ENCODE measurements around the gene SSH3. TPM values are rescaled to one million over a fixed set of nuclear protein-coding genes. Genes with fewer than 3 reads are reported as not detected.

Gene SSH3
- polyA plus RNA-seq = 3.2 TPM in 1 of 2 replicates, not detected in the other

GRCh38 chr11:67303132-67303834, at the start of gene SSH3:
Gene SSH3, plus strand, starts transcription at chr11:67303530. Its CDS starts 96 bp downstream, at chr11:67303626.

GRCh38 chr11:67266449-67267187, 36.7 kb upstream of the SSH3 start, which contains the start of gene GRK2:
Gene GRK2, plus strand, starts transcription at chr11:67266473. Its CDS starts 227 bp downstream, at chr11:67266700.

DNA sequence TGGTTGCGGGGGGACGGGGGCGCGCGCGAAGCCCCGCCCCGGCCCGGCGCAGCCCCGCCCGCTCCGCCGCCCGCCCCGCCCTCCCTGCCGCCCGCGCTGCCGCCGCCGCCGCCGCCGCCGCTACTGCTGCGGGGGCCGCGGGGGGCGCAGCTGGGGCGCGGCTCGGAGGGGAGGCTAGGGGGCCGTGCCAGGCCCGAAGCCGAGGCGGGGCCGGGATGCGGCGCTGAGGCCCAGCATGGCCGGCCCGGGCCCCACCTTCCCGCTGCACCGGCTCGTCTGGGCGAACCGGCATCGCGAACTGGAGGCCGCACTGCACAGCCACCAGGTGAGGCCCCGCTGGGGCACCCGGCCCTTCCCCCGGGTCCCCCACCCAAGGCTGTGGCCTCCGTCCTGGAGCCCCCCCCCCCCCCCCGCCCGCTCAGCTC, 14.1 kb upstream of the SSH3 start, which contains the start of gene ANKRD13D:
TSS of gene ANKRD13D (plus strand) at position 78 of the 425 bp plus-strand sequence. CDS start at position 236, 158 bp downstream.

GRCh38 chr11:67353317-67354074, 50.2 kb downstream of the SSH3 start, which contains the start of gene POLD4:
Gene POLD4, minus strand, starts transcription at chr11:67353546. Its CDS starts 147 bp downstream, at chr11:67353399.

Other genes starting within 250 kb of the SSH3 start
- gene RHOD, start 246.7 kb upstream of the SSH3 start, polyA plus RNA-seq = not detected in 2 replicates
- gene KDM2A, start 184.3 kb upstream of the SSH3 start, polyA plus RNA-seq = 7.3 and 8.0 TPM in 2 replicates
- 1.1 and 1.2 TPM in 2 replicates for gene GRK2, start 37.1 kb upstream of the SSH3 start, polyA plus RNA-seq
- 0.63 and 4.3 TPM in 2 replicates for gene ANKRD13D, start 14.2 kb upstream of the SSH3 start, polyA plus RNA-seq
- gene POLD4, start 50.0 kb downstream of the SSH3 start, polyA plus RNA-seq = 4.0 TPM in 1 of 2 replicates, not detected in the other
- not detected in 2 replicates for gene CLCF1, start 70.1 kb downstream of the SSH3 start, polyA plus RNA-seq
- 0.35 and 2.5 TPM in 2 replicates for gene RAD9A, start 88.5 kb downstream of the SSH3 start, polyA plus RNA-seq
- 14.0 and 30.5 TPM in 2 replicates for gene PPP1CA, start 98.3 kb downstream of the SSH3 start, polyA plus RNA-seq
- gene TBC1D10C, start 100.6 kb downstream of the SSH3 start, polyA plus RNA-seq = not detected in 2 replicates
- gene CARNS1, start 112.1 kb downstream of the SSH3 start, polyA plus RNA-seq = 0.39 and 0.41 TPM in 2 replicates
- gene RPS6KB2, start 125.0 kb downstream of the SSH3 start, polyA plus RNA-seq = 0.66 TPM in 1 of 2 replicates, not detected in the other
- gene PTPRCAP, start 134.2 kb downstream of the SSH3 start, polyA plus RNA-seq = 1.0 TPM in 1 of 2 replicates, not detected in the other
- 1.5 and 4.7 TPM in 2 replicates for gene CORO1B, start 139.9 kb downstream of the SSH3 start, polyA plus RNA-seq
- not detected in 2 replicates for gene GPR152, start 149.2 kb downstream of the SSH3 start, polyA plus RNA-seq
- gene CABP4, start 151.8 kb downstream of the SSH3 start, polyA plus RNA-seq = 0.08 and 0.52 TPM in 2 replicates
- gene TMEM134, start 165.7 kb downstream of the SSH3 start, polyA plus RNA-seq = 37.1 and 46.2 TPM in 2 replicates
- gene AIP, start 179.5 kb downstream of the SSH3 start, polyA plus RNA-seq = 33.2 and 34.2 TPM in 2 replicates
- 0.10 and 0.95 TPM in 2 replicates for gene PITPNM1, start 201.8 kb downstream of the SSH3 start, polyA plus RNA-seq
- 30.5 and 34.5 TPM in 2 replicates for gene CDK2AP2, start 204.6 kb downstream of the SSH3 start, polyA plus RNA-seq
- gene CABP2, start 219.9 kb downstream of the SSH3 start, polyA plus RNA-seq = not detected in 2 replicates